ENCODE measurements around the gene PLD6.

The PLD6 gene

DNA sequence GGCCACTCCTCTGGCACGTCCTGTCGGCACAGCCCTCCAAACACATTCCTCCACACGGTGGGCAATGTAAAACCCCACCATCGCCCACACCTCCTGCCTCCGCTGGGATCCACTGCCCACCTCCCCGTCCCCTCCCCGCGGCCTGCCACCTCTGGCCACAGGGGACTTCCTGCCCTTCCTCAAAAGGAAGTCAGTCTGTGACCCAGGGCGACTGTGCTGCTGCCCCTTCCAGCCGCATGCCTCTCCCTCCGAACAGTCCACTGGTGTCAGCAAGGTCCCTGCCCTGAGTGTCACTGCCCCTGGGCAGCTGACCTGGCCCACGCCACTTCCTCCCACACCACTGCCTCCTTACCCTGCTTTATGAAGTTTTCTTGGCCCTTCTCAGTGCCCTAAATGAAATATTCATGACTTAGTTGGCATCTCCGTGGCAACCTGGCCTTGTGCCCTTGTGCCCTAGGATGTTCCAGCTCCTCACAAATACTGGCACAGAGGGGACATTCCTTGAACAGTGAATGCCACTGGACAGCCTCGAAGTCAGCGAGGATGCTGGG, 2.0 kb downstream of the PLD6 start:
- Histone ChIP-seq H3K4me1 (ENCODE audit: control insufficient read depth, insufficient read depth, low read depth, low read length) (peaks cover 9% of the 10 kb centered on the region), H3K79me1 (replicated peaks; ENCODE audit: low read length, poor library complexity, severe bottlenecking) (no peaks in the 10 kb centered on the region), H2AK5ac (ENCODE audit: low read length, severe bottlenecking) (no peak overlapping the region), H3K4ac (ENCODE audit: low read depth in 1 of 2, low read length in 2 of 2) (no peak overlapping the region), H2BK5ac (ENCODE audit: low read depth, low read length, poor library complexity, severe bottlenecking) (no peak overlapping the region), H2AFZ (ENCODE audit: low read depth, low read length) (no peak overlapping the region), H3K4me2 (ENCODE audit: low read length, poor library complexity, severe bottlenecking) (no peak overlapping the region), H2BK12ac (ENCODE audit: low read length in 2 of 2) (no peak overlapping the region), H3K23ac (ENCODE audit: low read length in 2 of 2) (no peak overlapping the region), H3K4me3 (ENCODE audit: insufficient read depth in 1 of 2, low read depth in 1 of 2, low read length in 2 of 2) (peak overlapping the region in 1 of 2 experiments; percentile 87), H3K9me3 (ENCODE audit: control insufficient read depth, low read length) (no peaks in the 10 kb centered on the region), H3K9ac (ENCODE audit: low read length) (peak overlapping the region; percentile 90), H2BK120ac (ENCODE audit: low read depth, low read length) (no peak overlapping the region), H2BK15ac (ENCODE audit: low read depth, poor library complexity, severe bottlenecking) (no peak overlapping the region), H3K36me3 (ENCODE audit: control insufficient read depth in 1 of 2, insufficient read depth in 2 of 2, low read depth in 1 of 2, low read length in 2 of 2) (peaks cover 17 to 20% of the 10 kb centered on the region in 2 experiments), H3K27me3 (ENCODE audit: control insufficient read depth in 1 of 2, insufficient read depth in 1 of 2, low read length in 2 of 2) (no peaks in the 10 kb centered on the region), H3K18ac (ENCODE audit: low read depth in 1 of 2, low read length in 2 of 2) (no peak overlapping the region), H3K14ac (ENCODE audit: low read length in 2 of 2) (no peak overlapping the region), H4K8ac (ENCODE audit: low read length) (no peak overlapping the region), H4K91ac (ENCODE audit: low read length) (no peak overlapping the region), H3K27ac (ENCODE audit: low read length, poor library complexity, severe bottlenecking) (no peak overlapping the region)
- no peak for DNase-seq
- 89% methylated on average over 15 of the region's 15 CpGs for WGBS

GRCh38 chr17:17203173-17203730, 2.9 kb downstream of the PLD6 start:
- Histone ChIP-seq H3K36me3 (ENCODE audit: control insufficient read depth in 1 of 2, insufficient read depth in 2 of 2, low read depth in 1 of 2, low read length in 2 of 2) (peaks cover 17 to 20% of the 10 kb centered on the region in 2 experiments), H3K79me1 (replicated peaks; ENCODE audit: low read length, poor library complexity, severe bottlenecking) (no peaks in the 10 kb centered on the region), H3K23ac (ENCODE audit: low read length in 2 of 2) (no peak overlapping the region), H2BK120ac (ENCODE audit: low read depth, low read length) (no peak overlapping the region), H3K27ac (ENCODE audit: low read length, poor library complexity, severe bottlenecking) (no peak overlapping the region), H3K4me2 (ENCODE audit: low read length, poor library complexity, severe bottlenecking) (no peak overlapping the region), H3K4me3 (ENCODE audit: insufficient read depth in 1 of 2, low read depth in 1 of 2, low read length in 2 of 2) (no peak overlapping the region), H3K9ac (ENCODE audit: low read length) (no peak overlapping the region), H3K9me3 (ENCODE audit: control insufficient read depth, low read length) (no peaks in the 10 kb centered on the region), H2AFZ (ENCODE audit: low read depth, low read length) (no peak overlapping the region), H2BK5ac (ENCODE audit: low read depth, low read length, poor library complexity, severe bottlenecking) (no peak overlapping the region), H2AK5ac (ENCODE audit: low read length, severe bottlenecking) (no peak overlapping the region), H3K27me3 (ENCODE audit: control insufficient read depth in 1 of 2, insufficient read depth in 1 of 2, low read length in 2 of 2) (no peaks in the 10 kb centered on the region), H3K4ac (ENCODE audit: low read depth in 1 of 2, low read length in 2 of 2) (no peak overlapping the region), H3K14ac (ENCODE audit: low read length in 2 of 2) (no peak overlapping the region), H2BK15ac (ENCODE audit: low read depth, poor library complexity, severe bottlenecking) (peak overlapping the region; percentile 57), H3K4me1 (ENCODE audit: control insufficient read depth, insufficient read depth, low read depth, low read length) (peaks cover 9% of the 10 kb centered on the region), H4K91ac (ENCODE audit: low read length) (no peak overlapping the region), H4K8ac (ENCODE audit: low read length) (no peak overlapping the region), H3K18ac (ENCODE audit: low read depth in 1 of 2, low read length in 2 of 2) (no peak overlapping the region), H2BK12ac (ENCODE audit: low read length in 2 of 2) (no peak overlapping the region)
- 93% methylated on average over 15 of the region's 15 CpGs for WGBS
- DNase-seq = no peak

DNA sequence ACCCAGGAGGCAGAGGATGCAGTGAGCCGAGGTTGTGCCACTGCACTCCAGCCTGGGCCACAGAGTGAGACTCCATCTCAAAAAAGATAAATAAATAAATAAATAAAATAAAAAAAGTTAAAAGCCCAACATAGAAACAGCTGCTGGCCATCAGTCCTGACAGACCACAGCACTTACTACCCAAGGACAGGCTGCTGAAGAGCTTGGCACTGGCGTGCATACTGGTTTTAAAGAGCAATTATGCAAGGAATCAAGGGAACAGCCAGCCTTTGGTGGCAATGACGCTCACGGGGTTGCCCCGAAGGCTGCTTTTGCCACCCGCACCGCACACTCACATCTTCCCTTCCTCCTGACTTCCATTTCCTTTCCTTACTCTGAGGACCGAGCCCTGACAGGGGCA, 4.2 kb downstream of the PLD6 start:
- Histone ChIP-seq H2BK15ac (ENCODE audit: low read depth, poor library complexity, severe bottlenecking) (no peak overlapping the region), H3K36me3 (ENCODE audit: control insufficient read depth in 1 of 2, insufficient read depth in 2 of 2, low read depth in 1 of 2, low read length in 2 of 2) (peaks cover 17 to 20% of the 10 kb centered on the region in 2 experiments), H3K79me1 (replicated peaks; ENCODE audit: low read length, poor library complexity, severe bottlenecking) (no peaks in the 10 kb centered on the region), H3K4me2 (ENCODE audit: low read length, poor library complexity, severe bottlenecking) (no peak overlapping the region), H3K27me3 (ENCODE audit: control insufficient read depth in 1 of 2, insufficient read depth in 1 of 2, low read length in 2 of 2) (no peaks in the 10 kb centered on the region), H2BK120ac (ENCODE audit: low read depth, low read length) (no peak overlapping the region), H3K9ac (ENCODE audit: low read length) (no peak overlapping the region), H3K18ac (ENCODE audit: low read depth in 1 of 2, low read length in 2 of 2) (peak overlapping the region in 1 of 2 experiments; percentile 64), H3K27ac (ENCODE audit: low read length, poor library complexity, severe bottlenecking) (no peak overlapping the region), H3K14ac (ENCODE audit: low read length in 2 of 2) (no peak overlapping the region), H4K8ac (ENCODE audit: low read length) (no peak overlapping the region), H2BK5ac (ENCODE audit: low read depth, low read length, poor library complexity, severe bottlenecking) (no peak overlapping the region), H3K4me1 (ENCODE audit: control insufficient read depth, insufficient read depth, low read depth, low read length) (peaks cover 9% of the 10 kb centered on the region), H2BK12ac (ENCODE audit: low read length in 2 of 2) (no peak overlapping the region), H2AFZ (ENCODE audit: low read depth, low read length) (no peak overlapping the region), H4K91ac (ENCODE audit: low read length) (peak overlapping the region; percentile 32), H3K4me3 (ENCODE audit: insufficient read depth in 1 of 2, low read depth in 1 of 2, low read length in 2 of 2) (no peak overlapping the region), H2AK5ac (ENCODE audit: low read length, severe bottlenecking) (no peak overlapping the region), H3K23ac (ENCODE audit: low read length in 2 of 2) (peak overlapping the region in 1 of 2 experiments; percentile 3), H3K9me3 (ENCODE audit: control insufficient read depth, low read length) (no peaks in the 10 kb centered on the region), H3K4ac (ENCODE audit: low read depth in 1 of 2, low read length in 2 of 2) (no peak overlapping the region)
- WGBS = 86% methylated on average over 6 of the region's 8 CpGs
- DNase-seq = no peak

DNA sequence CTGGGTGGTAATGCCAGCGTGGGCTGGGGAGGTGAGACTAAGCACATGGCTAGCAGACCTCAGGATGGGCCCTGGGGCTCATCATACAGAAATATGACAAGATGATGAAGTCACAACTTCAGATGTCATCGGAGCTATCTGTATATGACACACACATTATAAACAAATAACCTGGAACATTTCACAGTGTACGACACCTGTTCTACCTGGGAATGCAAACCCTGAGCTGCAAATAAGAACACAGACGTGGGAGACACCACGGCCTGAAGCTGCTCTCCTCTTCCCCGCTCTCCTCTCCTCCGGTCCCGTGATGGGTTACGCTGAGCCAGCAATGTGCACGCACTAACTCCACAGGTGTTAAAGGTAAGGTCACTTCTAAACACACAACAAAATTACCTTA, 4.9 kb downstream of the PLD6 start:
- Histone ChIP-seq H3K36me3 (ENCODE audit: control insufficient read depth in 1 of 2, insufficient read depth in 2 of 2, low read depth in 1 of 2, low read length in 2 of 2) (peaks cover 15 to 20% of the 10 kb centered on the region in 2 experiments), H3K79me1 (replicated peaks; ENCODE audit: low read length, poor library complexity, severe bottlenecking) (no peaks in the 10 kb centered on the region), H4K8ac (ENCODE audit: low read length) (no peak overlapping the region), H3K27me3 (ENCODE audit: control insufficient read depth in 1 of 2, insufficient read depth in 1 of 2, low read length in 2 of 2) (no peaks in the 10 kb centered on the region), H2AFZ (ENCODE audit: low read depth, low read length) (no peak overlapping the region), H2BK5ac (ENCODE audit: low read depth, low read length, poor library complexity, severe bottlenecking) (no peak overlapping the region), H2BK12ac (ENCODE audit: low read length in 2 of 2) (peak overlapping the region in 1 of 2 experiments; percentile 68), H3K27ac (ENCODE audit: low read length, poor library complexity, severe bottlenecking) (no peak overlapping the region), H2BK120ac (ENCODE audit: low read depth, low read length) (no peak overlapping the region), H3K4me1 (ENCODE audit: control insufficient read depth, insufficient read depth, low read depth, low read length) (peaks cover 9% of the 10 kb centered on the region), H3K9me3 (ENCODE audit: control insufficient read depth, low read length) (no peaks in the 10 kb centered on the region), H3K14ac (ENCODE audit: low read length in 2 of 2) (peak overlapping the region in 1 of 2 experiments; percentile 45), H3K4me2 (ENCODE audit: low read length, poor library complexity, severe bottlenecking) (no peak overlapping the region), H2AK5ac (ENCODE audit: low read length, severe bottlenecking) (no peak overlapping the region), H3K4me3 (ENCODE audit: insufficient read depth in 1 of 2, low read depth in 1 of 2, low read length in 2 of 2) (no peak overlapping the region), H3K23ac (ENCODE audit: low read length in 2 of 2) (no peak overlapping the region), H3K4ac (ENCODE audit: low read depth in 1 of 2, low read length in 2 of 2) (peak overlapping the region in 1 of 2 experiments; percentile 47), H3K9ac (ENCODE audit: low read length) (no peak overlapping the region), H4K91ac (ENCODE audit: low read length) (no peak overlapping the region), H2BK15ac (ENCODE audit: low read depth, poor library complexity, severe bottlenecking) (no peak overlapping the region), H3K18ac (ENCODE audit: low read depth in 1 of 2, low read length in 2 of 2) (no peak overlapping the region)
- DNase-seq = no peak
- 88% methylated on average over 10 of the region's 10 CpGs for WGBS

Data from mesenchymal stem cell (in vitro differentiated cells and primary cell).